Activated CD8-positive, alpha-beta memory T cell treated with anti-CD3 and anti-CD28 coated beads, Interleukin-2, amount 50 U/mL, for 1 hour (primary cell): Measurements from ENCODE around the gene RGS18.
"Not testable (repeated sequence)": the region's sequence is repeated elsewhere in the genome, so short reads cannot be mapped to it uniquely, and the experiment has no call there.

Source experiments
- DNase-seq: peaks from one replicate; pipeline ENCODE4 v3.0.0-alpha.2; 2020; ENCODE audit errors: extremely low read depth

Gene RGS18, protein sequence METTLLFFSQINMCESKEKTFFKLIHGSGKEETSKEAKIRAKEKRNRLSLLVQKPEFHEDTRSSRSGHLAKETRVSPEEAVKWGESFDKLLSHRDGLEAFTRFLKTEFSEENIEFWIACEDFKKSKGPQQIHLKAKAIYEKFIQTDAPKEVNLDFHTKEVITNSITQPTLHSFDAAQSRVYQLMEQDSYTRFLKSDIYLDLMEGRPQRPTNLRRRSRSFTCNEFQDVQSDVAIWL

DNA sequence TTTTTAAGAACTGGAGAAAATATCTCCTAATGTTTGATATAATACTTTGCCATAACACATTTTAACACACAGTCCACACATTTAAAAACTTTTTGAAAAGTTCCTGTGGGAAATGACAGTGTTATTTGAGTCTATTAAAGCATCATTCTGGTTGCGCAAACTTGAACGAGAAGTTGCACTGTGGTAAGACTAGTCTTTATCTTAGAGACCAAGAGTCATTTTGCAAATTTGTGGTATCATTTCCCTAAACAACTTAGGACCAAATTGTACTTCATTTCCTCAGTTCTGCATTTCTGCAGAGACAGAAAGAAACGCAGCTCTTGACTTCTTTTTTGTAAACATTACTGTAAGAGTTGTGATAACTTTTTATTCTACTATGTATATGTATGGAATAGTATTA is at the start of gene RGS18:
Gene RGS18 (plus strand): TSS at position 282 of the 400 bp plus-strand sequence. CDS start 176 bp downstream, outside the sequence.
- no peak for DNase-seq

DNA sequence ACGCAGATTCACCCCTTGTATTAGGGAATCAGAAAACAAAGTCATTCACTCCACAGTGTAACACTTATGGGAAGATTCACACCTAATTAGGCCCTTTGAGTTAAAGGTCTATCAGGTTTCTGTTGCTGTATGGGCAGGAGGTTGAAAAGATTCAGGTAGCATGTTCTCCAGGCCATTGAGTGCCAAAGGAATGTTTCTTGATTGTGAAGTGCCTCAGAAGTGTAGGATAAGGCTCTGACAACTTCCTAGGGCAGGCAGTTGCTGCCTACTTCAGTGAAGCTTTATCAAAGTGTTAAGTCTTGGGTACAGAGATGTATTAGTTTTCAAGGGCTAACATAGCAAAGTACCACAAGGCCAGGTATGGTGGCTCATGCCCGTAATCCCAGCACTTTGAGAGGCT is 48.7 kb upstream of the RGS18 start:
- no peak for DNase-seq

DNA sequence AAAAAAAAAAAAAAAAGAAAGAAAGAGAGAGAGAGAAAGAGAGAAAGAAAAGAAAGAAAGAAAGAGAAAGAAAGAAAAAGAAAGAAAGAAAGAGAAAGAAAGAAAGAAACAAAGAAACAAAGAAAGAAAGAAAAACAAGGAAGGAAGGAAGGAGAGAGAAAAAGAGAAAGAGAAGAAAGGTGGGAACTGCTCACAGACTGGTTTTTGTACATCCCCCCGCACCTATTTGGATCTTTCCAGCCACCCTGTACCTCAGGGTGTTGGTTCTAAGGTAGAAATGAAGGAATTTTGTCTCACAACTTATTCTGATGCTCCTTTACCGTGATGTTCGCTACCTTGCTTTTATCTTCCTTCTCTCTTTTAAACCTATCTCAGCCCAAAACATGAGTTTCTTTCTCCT is 43.3 kb upstream of the RGS18 start:
- DNase-seq, result no peak

DNA sequence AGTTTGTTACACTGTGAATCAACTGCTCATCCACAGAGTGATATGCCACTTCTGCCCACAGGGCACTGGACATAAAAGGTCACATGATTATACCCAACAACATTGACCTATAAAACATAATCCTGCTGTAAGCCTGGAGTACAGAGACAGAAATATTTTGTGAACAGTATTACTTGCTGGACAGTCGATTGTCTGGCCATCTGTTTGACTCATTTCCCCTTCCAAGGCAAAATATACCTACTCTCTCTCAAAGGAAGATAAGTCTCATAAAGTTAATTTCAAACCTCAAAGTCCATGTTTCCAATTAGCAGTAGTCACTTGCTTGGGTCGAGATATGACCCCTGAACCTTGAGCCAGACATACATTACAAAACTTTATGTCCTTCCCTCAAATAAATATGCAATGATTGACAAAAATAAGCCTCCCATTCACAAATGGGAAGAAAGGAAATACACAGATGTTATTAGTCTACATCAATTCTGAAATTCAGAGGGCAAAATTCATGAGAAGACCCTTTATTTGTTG is 39.3 kb upstream of the RGS18 start:
- DNase-seq, result no peak

DNA sequence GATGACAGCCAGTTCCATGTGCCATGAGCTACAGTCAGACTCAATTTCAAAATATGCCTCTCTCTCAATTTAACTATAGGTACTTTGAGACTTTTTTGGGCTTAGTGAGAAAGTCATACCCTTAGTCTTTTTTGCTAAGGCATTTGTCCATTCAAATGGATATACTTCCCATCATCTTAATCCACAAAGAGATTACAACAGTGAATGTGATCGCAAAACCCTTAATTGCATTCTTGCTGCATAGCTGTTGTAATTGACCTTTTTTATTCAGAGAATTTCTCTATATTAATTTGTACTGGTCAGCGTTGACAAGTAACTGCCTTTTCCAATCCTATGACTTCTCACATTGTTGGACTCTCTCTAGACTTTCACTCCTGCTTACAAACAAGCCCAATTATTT is 38.6 kb upstream of the RGS18 start:
- DNase-seq, result no peak

DNA sequence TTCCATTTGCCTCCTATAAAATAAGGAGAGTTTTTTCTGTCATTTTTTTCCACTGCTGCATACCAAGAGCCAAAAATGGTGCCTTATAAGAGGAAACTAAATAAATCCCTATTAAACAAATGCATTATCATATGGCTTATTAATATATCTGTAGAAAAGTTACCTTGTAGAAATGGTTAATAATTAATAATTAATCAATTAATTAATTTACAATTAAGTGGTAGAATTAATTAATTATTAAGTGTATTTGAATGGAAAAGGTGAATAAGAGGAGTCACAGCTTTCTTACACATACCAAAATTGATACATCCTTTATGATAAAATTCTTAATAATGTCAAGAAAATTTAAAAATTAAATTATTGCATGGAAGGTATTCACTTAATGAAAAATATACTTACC is 35.6 kb upstream of the RGS18 start:
- DNase-seq, result no peak

DNA sequence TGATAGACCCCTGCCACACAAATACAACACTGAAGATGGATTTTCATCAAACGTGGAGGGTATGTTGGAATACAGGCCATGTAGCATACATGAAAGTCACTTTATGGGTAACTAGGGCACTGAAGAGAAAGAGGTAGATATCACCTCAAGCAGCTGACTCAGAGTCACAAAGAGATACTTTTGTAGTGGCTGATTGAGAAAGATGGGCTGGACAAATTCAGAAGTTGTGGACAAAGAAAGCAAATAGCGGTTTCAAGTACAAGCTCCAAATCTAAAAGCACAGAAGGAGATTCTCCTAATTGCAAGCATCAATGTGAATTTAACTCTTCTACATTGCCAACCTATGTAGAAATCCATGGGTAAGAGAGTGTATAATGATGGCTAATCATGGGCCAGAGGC is 35.0 kb upstream of the RGS18 start:
- DNase-seq, result no peak

DNA sequence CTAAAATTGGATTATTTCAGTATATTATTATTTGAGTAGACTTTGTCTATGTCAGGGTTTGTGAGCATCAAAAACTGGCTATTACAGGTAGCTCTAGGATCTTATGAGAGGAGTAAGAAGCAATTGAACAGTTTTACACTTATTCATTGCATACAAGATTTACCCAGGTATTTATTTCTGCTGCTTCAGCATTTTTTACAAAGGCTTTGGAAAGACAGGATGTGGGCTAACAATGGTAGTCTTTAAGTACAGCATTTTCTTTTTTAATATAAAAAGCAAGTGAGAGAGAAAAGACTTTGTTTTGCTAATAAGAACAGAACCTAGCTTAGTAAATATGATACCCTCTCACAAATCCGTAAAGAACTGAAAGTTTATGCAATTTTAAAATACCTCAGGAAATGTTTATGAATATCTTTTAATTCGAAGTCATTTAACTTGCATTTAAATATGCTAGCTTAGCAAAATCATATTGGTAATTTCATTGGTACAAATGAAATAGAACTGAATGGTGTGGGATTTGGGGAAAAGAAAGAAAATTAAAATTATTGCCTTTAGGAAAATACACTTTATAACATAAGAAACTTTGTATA is 32.1 kb upstream of the RGS18 start:
- no peak for DNase-seq

DNA sequence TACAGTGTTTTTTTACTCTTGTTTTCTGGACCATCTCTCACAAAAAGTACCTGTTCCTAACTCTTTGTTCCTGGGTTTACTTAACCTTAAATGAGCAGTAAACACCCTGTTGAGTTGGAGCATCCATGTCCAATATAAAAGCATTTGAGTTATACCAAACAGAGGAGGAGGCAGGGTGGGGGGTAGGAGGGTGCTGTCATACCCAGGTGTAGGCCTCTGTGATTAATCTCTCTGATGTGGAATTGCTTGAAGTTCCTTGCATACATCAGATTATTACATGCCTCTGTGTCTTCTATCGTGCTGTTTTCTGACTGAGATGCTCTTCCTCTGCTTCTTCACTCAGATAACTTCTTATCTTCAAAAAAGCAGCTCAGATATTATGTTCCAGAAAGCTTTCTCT is 28.1 kb upstream of the RGS18 start:
- no peak for DNase-seq

DNA sequence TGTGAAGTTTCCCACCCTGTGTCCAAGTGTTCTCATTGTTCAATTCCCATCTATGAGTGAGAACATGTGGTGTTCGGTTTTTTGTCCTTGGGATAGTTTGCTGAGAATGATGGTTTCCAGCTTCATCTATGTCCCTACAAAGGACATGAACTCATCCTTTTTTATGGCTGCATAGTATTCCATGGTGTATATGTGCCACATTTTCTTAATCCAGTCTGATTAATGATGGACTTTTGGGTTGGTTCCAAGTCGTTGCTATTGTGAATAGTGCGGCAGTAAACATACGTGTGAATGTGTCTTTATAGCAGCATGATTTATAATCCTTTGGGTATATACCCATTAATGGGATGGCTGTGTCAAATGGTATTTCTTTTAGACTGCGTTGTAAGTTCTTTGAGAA is 27.4 kb upstream of the RGS18 start:
- DNase-seq, result not testable (repeated sequence)

DNA sequence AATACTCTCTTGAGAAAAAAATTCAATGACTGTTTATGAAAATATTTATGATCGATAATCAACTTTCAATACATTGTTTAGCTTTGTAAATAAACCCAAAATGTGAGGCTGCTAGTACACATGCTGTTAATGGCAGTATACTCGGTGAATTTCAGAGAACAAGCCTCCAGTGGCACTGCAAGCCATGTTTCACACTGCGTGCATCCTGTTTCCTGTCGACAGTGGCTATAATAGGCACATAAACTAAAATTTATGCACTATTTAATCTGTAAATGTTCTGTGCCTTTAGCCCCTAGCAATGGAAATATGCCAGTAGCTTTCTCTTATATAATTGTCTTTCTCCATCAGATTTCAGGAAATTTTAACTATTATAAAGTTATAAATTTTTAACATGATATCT is 26.3 kb upstream of the RGS18 start:
- DNase-seq, result no peak

DNA sequence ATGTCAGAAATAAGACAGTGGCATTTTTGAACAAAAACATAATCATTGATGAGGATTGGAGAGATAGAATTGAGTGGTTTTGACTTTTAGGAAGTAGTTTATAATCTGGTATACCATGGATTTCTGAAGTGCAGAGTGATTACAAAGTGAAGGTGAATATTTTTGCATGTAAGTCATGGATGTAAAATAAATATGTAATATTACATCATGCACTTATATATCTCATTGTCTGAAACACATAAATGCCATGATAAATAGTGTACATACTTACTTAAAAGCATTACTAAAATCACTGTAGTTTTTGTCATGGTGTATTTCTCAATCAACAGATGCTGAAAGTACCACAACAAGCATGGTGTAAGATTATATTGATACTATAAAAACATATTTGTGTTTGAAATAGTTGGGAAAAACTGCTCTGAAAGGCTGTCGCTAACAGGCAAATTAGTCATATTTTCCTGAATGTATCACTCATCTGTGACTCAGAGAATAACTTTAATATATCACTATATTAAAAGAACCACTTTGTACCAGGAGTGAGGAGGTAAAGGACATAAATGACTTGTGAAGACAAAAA is 24.8 kb upstream of the RGS18 start:
- no peak for DNase-seq

DNA sequence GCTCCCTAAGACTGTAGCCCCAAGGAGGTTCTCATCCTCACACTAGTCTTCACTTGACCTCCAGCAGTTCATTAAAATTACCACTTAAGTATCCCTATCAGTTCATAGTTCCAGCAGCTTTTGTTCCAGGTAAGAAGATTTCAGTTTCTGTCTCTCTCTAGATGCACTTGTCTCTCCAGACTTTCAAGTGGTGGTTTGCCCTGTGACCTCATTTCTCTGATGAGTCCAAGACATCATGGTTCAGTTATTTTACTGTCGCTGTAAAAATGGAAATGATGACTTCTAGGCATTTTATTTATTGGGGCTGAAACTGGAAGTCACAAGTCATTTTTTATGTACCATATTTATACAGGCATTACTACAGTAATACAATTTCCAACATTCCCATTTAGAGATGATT is 17.9 kb upstream of the RGS18 start:
- no peak for DNase-seq

DNA sequence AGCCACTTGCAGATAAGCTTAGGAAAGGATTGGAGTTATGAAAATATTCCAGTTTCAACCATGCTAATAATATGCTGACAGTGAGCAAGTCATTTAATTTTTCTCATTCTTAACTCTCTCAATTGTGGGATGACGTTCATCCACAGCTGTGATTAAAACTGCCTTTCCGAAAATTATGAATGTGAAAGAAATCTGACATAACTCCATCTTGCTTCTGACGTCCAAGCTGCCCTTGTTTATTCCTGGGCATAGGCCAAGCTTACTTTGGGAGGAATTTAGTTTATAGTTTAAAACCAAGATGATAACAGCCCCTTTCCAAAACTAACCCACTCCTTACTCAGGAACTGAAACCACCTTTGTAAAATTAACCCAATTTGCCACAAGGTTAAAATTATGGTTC is 11.0 kb upstream of the RGS18 start:
- DNase-seq, result no peak

DNA sequence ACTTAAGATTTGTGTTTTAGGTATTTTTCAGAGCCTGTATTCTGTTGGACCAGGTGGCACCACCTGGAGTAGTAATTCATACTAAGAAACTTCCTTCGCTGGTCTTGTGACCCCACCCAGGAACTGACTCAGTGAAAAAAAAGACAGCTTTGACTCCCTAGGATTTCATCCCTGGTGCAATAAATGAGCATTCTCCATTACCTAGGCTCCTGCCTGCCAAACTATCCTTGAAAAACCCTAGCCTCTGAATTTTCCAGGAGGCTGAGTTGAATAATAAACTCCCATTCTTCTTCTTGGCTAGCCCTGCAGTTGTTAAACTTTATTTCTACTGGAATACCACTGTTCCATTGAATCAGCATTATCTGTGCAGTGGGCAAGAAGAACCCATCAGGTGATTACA is 10.6 kb upstream of the RGS18 start:
- no peak for DNase-seq

DNA sequence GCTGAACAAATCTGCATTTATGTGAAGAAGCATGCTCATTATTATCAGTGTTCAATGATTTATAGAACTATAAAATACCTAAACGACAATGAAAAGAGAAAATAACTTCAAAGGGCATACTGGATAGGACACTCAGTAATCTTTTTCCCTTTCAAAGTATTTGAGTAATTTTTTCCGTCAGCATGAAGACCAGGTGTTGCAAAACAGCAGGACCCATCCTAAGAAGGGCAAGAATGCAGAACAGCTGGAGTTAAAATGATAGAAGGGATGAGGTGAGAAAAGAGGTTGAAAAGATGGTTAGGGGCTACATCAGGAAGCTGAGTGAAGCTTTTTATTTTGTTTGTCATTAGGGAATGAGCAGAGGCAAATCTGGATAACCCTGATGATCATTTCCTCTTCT is 7.1 kb upstream of the RGS18 start:
- no peak for DNase-seq

DNA sequence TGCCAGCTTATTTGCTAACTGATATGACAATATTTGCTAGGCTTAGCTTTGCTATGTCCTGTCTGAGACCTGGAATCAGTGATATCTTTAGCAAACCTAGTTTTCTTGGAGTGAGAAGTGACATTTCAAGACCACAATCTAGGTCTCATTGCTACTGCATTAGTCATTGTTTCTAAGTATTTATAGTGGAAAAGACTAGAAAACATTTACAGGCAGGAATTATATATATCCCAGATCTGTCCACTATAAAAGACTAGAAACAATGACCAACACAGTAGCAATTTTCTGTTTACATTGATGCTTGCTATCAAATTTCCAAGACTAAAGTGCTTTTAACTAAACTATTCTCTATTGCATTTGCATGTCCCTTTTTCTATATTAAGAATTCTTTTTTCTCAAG is 5.0 kb upstream of the RGS18 start:
- no peak for DNase-seq

DNA sequence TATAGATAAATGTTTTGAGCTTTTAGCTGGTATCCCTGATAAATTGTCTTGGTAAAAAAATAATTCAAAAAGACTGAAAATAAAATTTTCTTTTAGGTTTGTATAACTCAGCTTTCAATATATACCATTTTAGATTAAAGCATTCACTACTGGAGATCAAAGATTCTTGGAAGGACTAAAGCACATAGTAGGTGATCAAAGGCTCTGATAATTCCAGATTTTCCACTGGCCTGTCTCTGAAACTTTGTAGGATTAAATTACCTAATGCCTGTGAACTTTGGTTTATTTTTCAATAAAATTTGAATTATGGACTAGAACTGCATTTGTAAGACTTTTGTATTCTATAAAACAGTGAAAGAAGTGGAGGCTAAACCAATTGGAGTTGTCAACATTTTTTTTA is 1.2 kb upstream of the RGS18 start:
- DNase-seq, result no peak

DNA sequence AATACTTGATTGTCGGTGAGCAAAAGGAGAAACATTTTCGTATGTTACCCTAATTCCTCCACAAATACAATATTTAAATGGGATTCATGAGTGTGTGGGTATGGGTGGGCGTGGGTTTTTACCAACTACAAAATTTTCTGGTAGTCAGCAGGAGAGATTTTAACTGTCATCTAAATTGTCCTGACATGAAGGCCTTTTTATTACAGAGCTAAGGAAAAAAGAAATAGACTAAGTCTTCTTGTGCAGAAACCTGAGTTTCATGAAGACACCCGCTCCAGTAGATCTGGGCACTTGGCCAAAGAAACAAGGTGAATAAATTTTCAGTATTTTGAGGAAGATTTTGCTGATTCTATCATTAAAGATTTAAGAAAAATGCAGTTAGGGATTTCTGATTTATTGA is 752 bp downstream of the RGS18 start:
- DNase-seq, result no peak

DNA sequence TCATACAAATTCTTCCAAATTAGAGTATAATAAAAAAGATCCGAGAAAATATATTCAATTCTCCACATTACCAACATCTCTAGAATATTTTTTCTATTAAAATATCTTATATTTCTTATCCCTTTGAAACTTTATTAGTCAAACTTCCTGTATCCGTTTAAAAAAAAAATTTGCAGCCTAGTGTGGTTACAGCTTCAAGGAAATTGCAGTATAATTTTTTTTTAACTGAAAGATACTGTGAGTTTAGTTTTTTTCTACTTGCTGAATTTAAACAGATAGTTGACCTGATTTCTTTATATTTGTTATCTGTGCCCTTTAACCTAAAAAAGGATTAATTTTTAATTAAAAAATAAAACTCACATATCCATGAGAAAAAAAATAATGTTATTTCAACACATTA is 1.5 kb downstream of the RGS18 start:
- no peak for DNase-seq

DNA sequence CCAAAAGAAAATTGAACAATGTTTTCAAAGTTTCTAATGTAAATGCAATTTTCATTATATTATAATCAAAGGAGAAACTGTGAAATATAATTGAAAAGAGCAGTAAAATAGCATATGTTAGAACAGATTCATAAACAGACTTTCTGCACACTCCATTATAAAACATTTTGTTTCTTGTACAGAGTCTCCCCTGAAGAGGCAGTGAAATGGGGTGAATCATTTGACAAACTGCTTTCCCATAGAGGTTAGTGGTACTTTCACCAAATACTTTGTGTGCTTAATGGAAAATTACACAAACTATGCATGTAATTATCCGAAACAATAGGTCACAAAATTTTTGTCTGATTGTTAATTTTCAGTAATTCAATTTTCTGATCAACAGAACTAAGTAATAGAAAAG is 1.9 kb downstream of the RGS18 start:
- no peak for DNase-seq

DNA sequence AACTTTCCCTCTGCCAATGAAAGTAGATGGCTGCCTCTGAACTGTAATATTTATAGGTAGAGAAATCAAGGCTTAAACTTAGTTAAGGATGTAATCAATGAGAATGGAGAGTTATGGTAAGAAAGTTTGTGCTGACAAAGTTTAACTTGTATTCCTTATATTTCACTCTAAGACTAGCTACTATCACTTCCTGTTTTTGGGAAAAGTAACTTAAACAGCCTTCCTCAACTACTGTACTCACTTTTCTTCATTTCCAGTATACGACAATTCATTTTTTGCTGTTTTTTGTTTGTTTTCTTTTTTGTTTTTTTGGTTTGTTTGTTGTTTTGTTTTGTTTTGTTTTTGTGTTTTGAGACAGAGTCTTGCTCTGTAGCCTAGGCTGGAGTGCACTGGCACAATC is 3.7 kb downstream of the RGS18 start:
- no peak for DNase-seq

DNA sequence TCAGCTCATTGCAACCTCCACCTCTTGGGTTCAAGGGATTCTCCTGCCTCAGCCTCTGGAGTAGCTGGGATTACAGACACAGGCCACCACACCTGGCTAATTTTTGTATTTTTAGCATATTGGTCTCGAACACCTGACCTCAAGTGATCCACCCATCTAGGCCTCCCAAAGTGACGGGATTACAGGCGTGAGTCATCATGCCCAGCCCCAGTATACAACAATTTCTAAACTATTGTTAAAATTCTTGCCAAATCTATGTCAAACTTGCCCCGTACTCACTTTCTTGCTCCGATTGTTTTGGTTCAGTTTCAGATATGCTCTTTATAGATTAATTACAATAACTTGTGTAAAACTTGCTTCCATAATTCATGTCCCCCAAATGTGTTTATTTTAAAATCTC is 4.1 kb downstream of the RGS18 start:
- no peak for DNase-seq

DNA sequence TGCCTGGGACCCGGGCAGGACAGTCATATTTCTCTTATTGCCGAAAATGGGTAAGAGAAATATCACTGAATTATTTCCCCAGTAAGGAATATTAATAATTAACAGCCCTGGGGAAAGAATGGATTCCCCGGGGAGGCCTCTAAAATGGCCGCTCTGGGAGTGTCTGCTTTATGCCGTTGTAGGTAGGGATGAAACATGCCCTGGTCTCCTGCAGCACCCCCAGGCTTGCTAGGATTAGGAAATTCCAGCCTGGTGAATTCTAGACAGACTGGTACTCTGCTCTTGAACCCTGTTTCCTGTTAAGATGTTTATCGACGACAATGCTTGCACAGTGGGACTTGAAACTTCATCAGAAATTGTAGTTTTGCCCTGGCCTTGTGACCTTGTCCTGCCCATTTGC is 6.7 kb downstream of the RGS18 start:
- not testable (repeated sequence) for DNase-seq
